ENCODE data around the gene RNF126.
"Not testable (repeated sequence)": the region's sequence is repeated elsewhere in the genome, so short reads cannot be mapped to it uniquely, and the experiment has no call there.

Gene RNF126

DNA sequence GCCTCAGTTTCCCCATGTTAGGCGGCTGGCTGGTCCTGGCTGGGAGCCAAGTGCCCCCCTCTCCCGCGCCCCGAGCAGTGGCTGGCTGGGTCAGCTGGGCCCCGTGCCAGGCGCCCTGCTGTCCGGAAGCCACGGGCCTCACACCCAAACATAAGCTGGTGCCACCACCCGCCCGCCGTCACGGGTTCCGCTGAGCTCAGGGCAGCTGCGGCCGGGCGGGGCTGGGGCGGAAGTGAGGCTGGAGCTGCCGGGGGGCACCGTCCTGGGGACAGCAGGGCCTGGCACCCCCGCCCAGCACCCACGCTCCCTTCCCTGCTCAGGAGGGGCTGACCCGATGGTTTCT lies 54.0 kb downstream of the RNF126 start:
- no peaks in the 10 kb centered on the region for H3K27me3 Mint-ChIP-seq (ENCODE audit: low read depth)
- no peak overlapping the region for H3K4me3 Mint-ChIP-seq
- peaks cover 11% of the 10 kb centered on the region for H3K4me1 Mint-ChIP-seq
- peaks cover 9% of the 10 kb centered on the region for H3K36me3 Mint-ChIP-seq (ENCODE audit: low read depth)
- no peaks in the 10 kb centered on the region for H3K9me3 Mint-ChIP-seq
- TF ChIP-seq, protein P1, sequence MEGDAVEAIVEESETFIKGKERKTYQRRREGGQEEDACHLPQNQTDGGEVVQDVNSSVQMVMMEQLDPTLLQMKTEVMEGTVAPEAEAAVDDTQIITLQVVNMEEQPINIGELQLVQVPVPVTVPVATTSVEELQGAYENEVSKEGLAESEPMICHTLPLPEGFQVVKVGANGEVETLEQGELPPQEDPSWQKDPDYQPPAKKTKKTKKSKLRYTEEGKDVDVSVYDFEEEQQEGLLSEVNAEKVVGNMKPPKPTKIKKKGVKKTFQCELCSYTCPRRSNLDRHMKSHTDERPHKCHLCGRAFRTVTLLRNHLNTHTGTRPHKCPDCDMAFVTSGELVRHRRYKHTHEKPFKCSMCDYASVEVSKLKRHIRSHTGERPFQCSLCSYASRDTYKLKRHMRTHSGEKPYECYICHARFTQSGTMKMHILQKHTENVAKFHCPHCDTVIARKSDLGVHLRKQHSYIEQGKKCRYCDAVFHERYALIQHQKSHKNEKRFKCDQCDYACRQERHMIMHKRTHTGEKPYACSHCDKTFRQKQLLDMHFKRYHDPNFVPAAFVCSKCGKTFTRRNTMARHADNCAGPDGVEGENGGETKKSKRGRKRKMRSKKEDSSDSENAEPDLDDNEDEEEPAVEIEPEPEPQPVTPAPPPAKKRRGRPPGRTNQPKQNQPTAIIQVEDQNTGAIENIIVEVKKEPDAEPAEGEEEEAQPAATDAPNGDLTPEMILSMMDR (IDR thresholded peaks at IDR 0.05; ENCODE audit: unreplicated experiment in 3 of 3): no peak
- H3K27ac Mint-ChIP-seq: no peak overlapping the region

DNA sequence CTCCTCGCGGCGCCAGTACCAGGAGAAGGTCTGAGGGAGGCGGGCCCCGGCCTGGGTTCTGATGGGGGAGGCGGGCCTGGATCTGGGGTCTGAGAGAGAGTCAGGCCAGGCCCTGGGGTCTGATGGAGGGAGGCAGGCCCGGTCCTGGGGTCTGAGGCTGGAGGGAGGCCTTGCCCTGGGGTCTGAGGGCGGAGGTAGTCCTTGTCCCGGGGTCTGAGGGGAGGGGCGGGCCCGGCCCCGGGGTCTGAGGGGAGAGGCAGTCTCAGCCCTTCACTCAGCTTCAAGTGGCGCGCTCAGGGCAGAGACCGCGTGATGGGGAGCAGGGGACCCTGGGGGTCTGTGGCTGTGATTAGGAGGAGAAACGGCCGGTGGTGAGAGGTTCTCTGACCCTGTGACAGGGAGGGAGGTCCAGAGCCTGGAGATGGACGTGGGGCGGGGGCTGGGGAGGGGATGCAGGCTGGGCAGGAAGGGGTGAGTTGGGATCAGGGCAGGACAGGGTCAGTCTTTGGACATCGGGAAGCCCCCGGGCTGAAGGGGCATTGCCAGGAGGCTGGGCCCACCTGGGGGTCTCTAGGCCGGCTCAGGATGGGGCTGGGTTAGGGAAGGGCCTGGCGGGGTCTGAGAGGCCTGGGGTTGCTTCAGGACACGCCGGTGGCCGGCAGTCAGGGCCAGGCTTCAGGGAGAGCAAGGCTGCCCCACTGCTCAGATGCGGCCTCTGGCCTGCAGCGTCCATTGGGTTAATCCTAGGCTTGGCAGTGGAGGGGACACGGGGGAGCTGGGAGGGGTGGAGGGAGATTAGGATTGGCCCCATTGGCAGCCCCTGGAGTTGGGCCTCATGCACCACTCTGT lies 54.6 kb downstream of the RNF126 start:
- Mint-ChIP-seq H3K27ac (no peak overlapping the region), H3K4me3 (no peak overlapping the region), H3K9me3 (no peaks in the 10 kb centered on the region), H3K36me3 (ENCODE audit: low read depth) (peaks cover 9% of the 10 kb centered on the region), H3K27me3 (ENCODE audit: low read depth) (no peaks in the 10 kb centered on the region), H3K4me1 (peaks cover 11% of the 10 kb centered on the region)
- TF ChIP-seq, protein P1 (IDR thresholded peaks at IDR 0.05; ENCODE audit: unreplicated experiment in 3 of 3): no peak

DNA sequence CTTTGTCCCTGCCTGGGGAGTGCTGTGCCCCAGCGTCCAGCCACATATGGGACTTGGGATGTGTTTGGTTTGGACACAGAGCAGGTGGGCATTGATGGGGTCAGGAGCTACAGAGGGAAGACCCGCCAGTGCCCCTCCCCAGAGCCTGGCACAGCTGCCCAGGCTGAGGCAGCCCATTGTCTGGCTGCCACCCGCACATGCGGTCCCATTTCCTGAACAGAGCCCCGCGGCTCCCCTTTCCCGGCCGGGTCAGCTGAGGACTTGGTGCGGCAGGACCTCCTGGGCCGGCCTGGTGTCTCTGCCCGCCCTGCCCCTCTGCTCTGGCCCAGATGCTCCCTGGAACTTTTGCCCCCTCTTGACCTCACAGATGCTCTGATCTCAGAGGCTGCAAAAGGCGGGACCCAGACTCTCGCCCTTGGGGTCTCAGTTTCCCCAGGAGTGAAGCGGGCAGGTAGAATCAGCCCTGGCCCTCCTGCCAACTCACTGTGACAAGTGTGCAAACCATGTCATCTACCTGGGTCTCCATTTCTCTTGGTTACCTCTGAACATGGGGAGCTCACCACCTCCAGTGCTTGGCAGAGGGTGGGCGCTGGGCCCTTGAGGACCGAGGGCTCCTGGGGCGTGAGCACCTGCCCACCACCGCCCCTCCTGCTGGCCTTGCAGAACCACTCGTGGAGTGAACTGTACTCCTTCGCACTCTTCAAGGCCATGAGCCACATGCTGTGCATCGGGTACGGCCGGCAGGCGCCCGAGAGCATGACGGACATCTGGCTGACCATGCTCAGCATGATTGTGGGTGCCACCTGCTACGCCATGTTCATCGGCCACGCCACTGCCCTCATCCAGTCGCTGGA lies 55.5 kb downstream of the RNF126 start:
- H3K27ac Mint-ChIP-seq: no peak overlapping the region
- peaks cover 11% of the 10 kb centered on the region for H3K4me1 Mint-ChIP-seq
- H3K27me3 Mint-ChIP-seq (ENCODE audit: low read depth): no peaks in the 10 kb centered on the region
- H3K9me3 Mint-ChIP-seq: peaks cover 1% of the 10 kb centered on the region
- TF ChIP-seq, protein P1 (IDR thresholded peaks at IDR 0.05; ENCODE audit: unreplicated experiment in 3 of 3): no peak
- H3K4me3 Mint-ChIP-seq: no peak overlapping the region
- H3K36me3 Mint-ChIP-seq (ENCODE audit: low read depth): peaks cover 5% of the 10 kb centered on the region

- not testable (repeated sequence) for H3K27me3 Mint-ChIP-seq (ENCODE audit: low read depth); H3K27ac Mint-ChIP-seq; H3K36me3 Mint-ChIP-seq (ENCODE audit: low read depth); H3K4me1 Mint-ChIP-seq; H3K4me3 Mint-ChIP-seq; H3K9me3 Mint-ChIP-seq
Observed at GRCh38 chr19:605061-605971, 57.7 kb downstream of the RNF126 start.

GRCh38 chr19:604355-604754 lies 58.7 kb downstream of the RNF126 start:
- Mint-ChIP-seq H3K9me3 (peaks cover 9% of the 10 kb centered on the region), H3K4me3 (no peak overlapping the region)
- TF ChIP-seq, protein P1 (IDR thresholded peaks at IDR 0.05; ENCODE audit: unreplicated experiment in 3 of 3): no peak

GRCh38 chr19:603779-604178 lies 59.2 kb downstream of the RNF126 start:
- not testable (repeated sequence) for H3K4me1 Mint-ChIP-seq; H3K4me3 Mint-ChIP-seq; H3K36me3 Mint-ChIP-seq (ENCODE audit: low read depth); H3K9me3 Mint-ChIP-seq; H3K27me3 Mint-ChIP-seq (ENCODE audit: low read depth); H3K27ac Mint-ChIP-seq

More at GRCh38 chr19:604355-604754, 58.7 kb downstream of the RNF126 start:
- no peak overlapping the region for H3K27ac Mint-ChIP-seq
- peaks cover 4% of the 10 kb centered on the region for H3K36me3 Mint-ChIP-seq (ENCODE audit: low read depth)
- H3K27me3 Mint-ChIP-seq (ENCODE audit: low read depth): no peaks in the 10 kb centered on the region
- H3K4me1 Mint-ChIP-seq: no peaks in the 10 kb centered on the region

DNA sequence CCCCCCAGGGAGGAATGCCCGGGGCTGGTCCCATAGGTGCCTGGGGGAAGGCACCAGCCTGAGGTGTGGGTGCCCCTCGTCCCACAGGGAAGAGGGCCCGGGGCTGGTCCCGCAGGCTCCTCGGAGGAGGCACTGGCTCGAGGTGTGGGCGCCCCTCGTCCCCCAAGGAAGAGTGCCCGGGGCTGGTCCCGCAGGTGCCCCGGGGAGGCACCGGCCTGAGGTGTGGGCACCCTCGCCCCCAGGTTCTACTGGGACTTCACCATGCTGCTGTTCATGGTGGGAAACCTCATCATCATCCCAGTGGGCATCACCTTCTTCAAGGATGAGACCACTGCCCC lies 59.7 kb downstream of the RNF126 start:
- not testable (repeated sequence) for H3K36me3 Mint-ChIP-seq (ENCODE audit: low read depth); H3K4me1 Mint-ChIP-seq; H3K27ac Mint-ChIP-seq; H3K27me3 Mint-ChIP-seq (ENCODE audit: low read depth); H3K4me3 Mint-ChIP-seq; H3K9me3 Mint-ChIP-seq

All from nephron (organoid).